ENCODE measurements around the gene SYNCRIP.

DNA sequence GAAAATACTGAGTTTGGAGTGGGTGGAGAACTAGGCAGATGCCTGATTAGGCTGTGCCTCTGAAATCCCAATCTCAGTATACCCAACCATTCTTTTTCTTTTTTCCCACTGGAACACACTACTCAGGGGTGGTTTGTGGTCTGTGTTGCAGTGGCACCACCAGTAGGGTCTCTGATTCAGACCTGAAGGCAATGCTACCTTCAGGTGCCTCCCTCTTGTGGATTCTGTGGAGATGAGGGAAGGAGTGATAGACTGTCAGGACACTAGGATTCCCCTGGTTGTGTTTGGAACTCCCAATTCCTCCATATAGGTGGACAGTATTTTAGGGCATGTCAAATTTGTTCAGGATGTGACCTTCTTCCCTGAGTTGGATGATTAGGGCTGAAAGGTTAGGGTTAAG is 47.4 kb upstream of the SYNCRIP start:
- TF ChIP-seq POLR2A (IDR thresholded peaks at IDR 0.05; ENCODE audit: low read length): no peak
- TF ChIP-seq GATA1 (IDR thresholded peaks at IDR 0.05; ENCODE audit: low read depth, low read length): no peak
